ENCODE results near the gene ZNF664. TPM values are rescaled to one million over a fixed set of nuclear protein-coding genes. Genes with fewer than 3 reads are reported as not detected.

Gene ZNF664
- total RNA-seq, 1 donor from 2014 or later = 88.2 TPM

GRCh38 chr12:123939716-123940626 lies 33.0 kb upstream of the ZNF664 start:
- DNase-seq (ENCODE audit: low read depth) (no peak), FAIRE-seq (no peak)
- Histone ChIP-seq H3K27me3 (ENCODE audit: control insufficient read depth, insufficient read depth, low read length) (no peaks in the 10 kb centered on the region), H3K36me3 (ENCODE audit: control insufficient read depth, insufficient read depth, low read length) (peaks cover 6% of the 10 kb centered on the region), H3K4me3 (ENCODE audit: low read depth, low read length) (no peak overlapping the region)
- TF ChIP-seq CTCF (IDR thresholded peaks at IDR 0.05; ENCODE audit: insufficient read depth, low read length, severe bottlenecking) = no peak

GRCh38 chr12:123940627-123940966 lies 32.4 kb upstream of the ZNF664 start:
- Histone ChIP-seq H3K27me3 (ENCODE audit: control insufficient read depth, insufficient read depth, low read length) (no peaks in the 10 kb centered on the region), H3K36me3 (ENCODE audit: control insufficient read depth, insufficient read depth, low read length) (peaks cover 6% of the 10 kb centered on the region), H3K4me3 (ENCODE audit: low read depth, low read length) (no peak overlapping the region)
- FAIRE-seq (no peak), DNase-seq (ENCODE audit: low read depth) (no peak)
- no peak for TF ChIP-seq CTCF (IDR thresholded peaks at IDR 0.05; ENCODE audit: insufficient read depth, low read length, severe bottlenecking)

GRCh38 chr12:123941000-123941399 lies 32.0 kb upstream of the ZNF664 start:
- no peaks in the 10 kb centered on the region for H3K27me3 ChIP-seq (ENCODE audit: control insufficient read depth, insufficient read depth, low read length)
- H3K36me3 ChIP-seq (ENCODE audit: control insufficient read depth, insufficient read depth, low read length) = peaks cover 6% of the 10 kb centered on the region
- no peak for TF ChIP-seq CTCF (IDR thresholded peaks at IDR 0.05; ENCODE audit: insufficient read depth, low read length, severe bottlenecking)
- no peak overlapping the region for H3K4me3 ChIP-seq (ENCODE audit: low read depth, low read length)
- FAIRE-seq (no peak), DNase-seq (ENCODE audit: low read depth) (no peak)

GRCh38 chr12:123941624-123942237 lies 31.3 kb upstream of the ZNF664 start:
- FAIRE-seq = no peak
- no peak for DNase-seq (ENCODE audit: low read depth)
- no peaks in the 10 kb centered on the region for H3K27me3 ChIP-seq (ENCODE audit: control insufficient read depth, insufficient read depth, low read length)
- peaks cover 6% of the 10 kb centered on the region for H3K36me3 ChIP-seq (ENCODE audit: control insufficient read depth, insufficient read depth, low read length)
- no peak overlapping the region for H3K4me3 ChIP-seq (ENCODE audit: low read depth, low read length)
- TF ChIP-seq CTCF (IDR thresholded peaks at IDR 0.05; ENCODE audit: insufficient read depth, low read length, severe bottlenecking) = no peak

- DNase-seq (ENCODE audit: low read depth) (peak; percentile 7), FAIRE-seq (no peak)
- TF ChIP-seq CTCF (IDR thresholded peaks at IDR 0.05; ENCODE audit: insufficient read depth, low read length, severe bottlenecking) = no peak
- Histone ChIP-seq H3K4me3 (ENCODE audit: low read depth, low read length) (no peak overlapping the region), H3K27me3 (ENCODE audit: control insufficient read depth, insufficient read depth, low read length) (no peaks in the 10 kb centered on the region), H3K36me3 (ENCODE audit: control insufficient read depth, insufficient read depth, low read length) (peaks cover 6% of the 10 kb centered on the region)
Measured at GRCh38 chr12:123942238-123942653, 30.8 kb upstream of the ZNF664 start.
